Measurements from ENCODE around the gene PSENEN.

The PSENEN gene

GRCh38 chr19:35725216-35725861 lies 20.1 kb upstream of the PSENEN start:
- H3K27me3 ChIP-seq (ENCODE audit: control insufficient read depth in 5 of 5, insufficient read depth in 4 of 5, low read length in 5 of 5): no peaks in the 10 kb centered on the region
- no peak overlapping the region for H3K9ac ChIP-seq (ENCODE audit: low read length in 5 of 5)
- H3K9me3 ChIP-seq (ENCODE audit: control insufficient read depth in 5 of 5, low read length in 5 of 5): no peaks in the 10 kb centered on the region
- no peaks in the 10 kb centered on the region for H3K4me1 ChIP-seq (ENCODE audit: control insufficient read depth in 5 of 5, insufficient read depth in 5 of 5, low read length in 5 of 5)
- H3K4me3 ChIP-seq (ENCODE audit: low read depth in 1 of 5, low read length in 5 of 5): no peak overlapping the region
- H3K36me3 ChIP-seq (ENCODE audit: control insufficient read depth in 5 of 5, insufficient read depth in 5 of 5, low read length in 5 of 5): peaks cover 0 to 97% (median 92%) of the 10 kb centered on the region in 5 donors
- no peak overlapping the region for H3K27ac ChIP-seq (ENCODE audit: low read depth, low read length)

- Histone ChIP-seq H3K27me3 (ENCODE audit: control insufficient read depth in 5 of 5, insufficient read depth in 4 of 5, low read length in 5 of 5) (no peaks in the 10 kb centered on the region), H3K27ac (ENCODE audit: low read depth, low read length) (no peak overlapping the region), H3K4me3 (ENCODE audit: low read depth in 1 of 5, low read length in 5 of 5) (no peak overlapping the region), H3K36me3 (ENCODE audit: control insufficient read depth in 5 of 5, insufficient read depth in 5 of 5, low read length in 5 of 5) (peaks cover 0 to 100% (median 98%) of the 10 kb centered on the region in 5 donors), H3K9ac (ENCODE audit: low read length in 5 of 5) (no peak overlapping the region), H3K4me1 (ENCODE audit: control insufficient read depth in 5 of 5, insufficient read depth in 5 of 5, low read length in 5 of 5) (no peaks in the 10 kb centered on the region), H3K9me3 (ENCODE audit: control insufficient read depth in 5 of 5, low read length in 5 of 5) (no peaks in the 10 kb centered on the region)
These were observed 18.1 kb upstream of the PSENEN start for GRCh38 chr19:35727053-35727955.

GRCh38 chr19:35727956-35728706 lies 17.3 kb upstream of the PSENEN start:
- Histone ChIP-seq H3K9me3 (ENCODE audit: control insufficient read depth in 5 of 5, low read length in 5 of 5) (no peaks in the 10 kb centered on the region), H3K9ac (ENCODE audit: low read length in 5 of 5) (no peak overlapping the region), H3K27ac (ENCODE audit: low read depth, low read length) (no peak overlapping the region), H3K4me1 (ENCODE audit: control insufficient read depth in 5 of 5, insufficient read depth in 5 of 5, low read length in 5 of 5) (no peaks in the 10 kb centered on the region), H3K36me3 (ENCODE audit: control insufficient read depth in 5 of 5, insufficient read depth in 5 of 5, low read length in 5 of 5) (peaks cover 0 to 99% (median 96%) of the 10 kb centered on the region in 5 donors), H3K27me3 (ENCODE audit: control insufficient read depth in 5 of 5, insufficient read depth in 4 of 5, low read length in 5 of 5) (no peaks in the 10 kb centered on the region), H3K4me3 (ENCODE audit: low read depth in 1 of 5, low read length in 5 of 5) (no peak overlapping the region)

GRCh38 chr19:35729021-35729420 lies 16.4 kb upstream of the PSENEN start:
- H3K4me3 ChIP-seq (ENCODE audit: low read depth in 1 of 5, low read length in 5 of 5): no peak overlapping the region
- H3K9ac ChIP-seq (ENCODE audit: low read length in 5 of 5): no peak overlapping the region
- H3K4me1 ChIP-seq (ENCODE audit: control insufficient read depth in 5 of 5, insufficient read depth in 5 of 5, low read length in 5 of 5): no peaks in the 10 kb centered on the region
- no peak overlapping the region for H3K27ac ChIP-seq (ENCODE audit: low read depth, low read length)
- H3K27me3 ChIP-seq (ENCODE audit: control insufficient read depth in 5 of 5, insufficient read depth in 4 of 5, low read length in 5 of 5): no peaks in the 10 kb centered on the region
- H3K9me3 ChIP-seq (ENCODE audit: control insufficient read depth in 5 of 5, low read length in 5 of 5): no peaks in the 10 kb centered on the region
- H3K36me3 ChIP-seq (ENCODE audit: control insufficient read depth in 5 of 5, insufficient read depth in 5 of 5, low read length in 5 of 5): peaks cover 0 to 98% (median 94%) of the 10 kb centered on the region in 5 donors

GRCh38 chr19:35729763-35730162 lies 15.7 kb upstream of the PSENEN start:
- H3K4me3 ChIP-seq (ENCODE audit: low read depth in 1 of 5, low read length in 5 of 5): no peak overlapping the region
- H3K4me1 ChIP-seq (ENCODE audit: control insufficient read depth in 5 of 5, insufficient read depth in 5 of 5, low read length in 5 of 5): no peaks in the 10 kb centered on the region
- H3K36me3 ChIP-seq (ENCODE audit: control insufficient read depth in 5 of 5, insufficient read depth in 5 of 5, low read length in 5 of 5): peaks cover 0 to 98% (median 94%) of the 10 kb centered on the region in 5 donors
- no peak overlapping the region for H3K27ac ChIP-seq (ENCODE audit: low read depth, low read length)
- no peak overlapping the region for H3K9ac ChIP-seq (ENCODE audit: low read length in 5 of 5)
- H3K27me3 ChIP-seq (ENCODE audit: control insufficient read depth in 5 of 5, insufficient read depth in 4 of 5, low read length in 5 of 5): no peaks in the 10 kb centered on the region
- H3K9me3 ChIP-seq (ENCODE audit: control insufficient read depth in 5 of 5, low read length in 5 of 5): no peaks in the 10 kb centered on the region

GRCh38 chr19:35730326-35730725 lies 15.1 kb upstream of the PSENEN start:
- Histone ChIP-seq H3K4me3 (ENCODE audit: low read depth in 1 of 5, low read length in 5 of 5) (no peak overlapping the region), H3K27me3 (ENCODE audit: control insufficient read depth in 5 of 5, insufficient read depth in 4 of 5, low read length in 5 of 5) (no peaks in the 10 kb centered on the region), H3K27ac (ENCODE audit: low read depth, low read length) (no peak overlapping the region), H3K4me1 (ENCODE audit: control insufficient read depth in 5 of 5, insufficient read depth in 5 of 5, low read length in 5 of 5) (no peaks in the 10 kb centered on the region), H3K9me3 (ENCODE audit: control insufficient read depth in 5 of 5, low read length in 5 of 5) (no peaks in the 10 kb centered on the region), H3K9ac (ENCODE audit: low read length in 5 of 5) (no peak overlapping the region), H3K36me3 (ENCODE audit: control insufficient read depth in 5 of 5, insufficient read depth in 5 of 5, low read length in 5 of 5) (peaks cover 0 to 98% (median 94%) of the 10 kb centered on the region in 5 donors)

- Histone ChIP-seq H3K4me3 (ENCODE audit: low read depth in 1 of 5, low read length in 5 of 5) (no peak overlapping the region), H3K4me1 (ENCODE audit: control insufficient read depth in 5 of 5, insufficient read depth in 5 of 5, low read length in 5 of 5) (no peaks in the 10 kb centered on the region), H3K36me3 (ENCODE audit: control insufficient read depth in 5 of 5, insufficient read depth in 5 of 5, low read length in 5 of 5) (peaks cover 0 to 96% (median 89%) of the 10 kb centered on the region in 5 donors), H3K9me3 (ENCODE audit: control insufficient read depth in 5 of 5, low read length in 5 of 5) (no peaks in the 10 kb centered on the region), H3K27ac (ENCODE audit: low read depth, low read length) (no peak overlapping the region), H3K9ac (ENCODE audit: low read length in 5 of 5) (no peak overlapping the region), H3K27me3 (ENCODE audit: control insufficient read depth in 5 of 5, insufficient read depth in 4 of 5, low read length in 5 of 5) (no peaks in the 10 kb centered on the region)
These were observed 14.1 kb upstream of the PSENEN start for GRCh38 chr19:35731353-35731752.

GRCh38 chr19:35731779-35732405 lies 13.6 kb upstream of the PSENEN start:
- no peaks in the 10 kb centered on the region for H3K4me1 ChIP-seq (ENCODE audit: control insufficient read depth in 5 of 5, insufficient read depth in 5 of 5, low read length in 5 of 5)
- no peak overlapping the region for H3K4me3 ChIP-seq (ENCODE audit: low read depth in 1 of 5, low read length in 5 of 5)
- no peaks in the 10 kb centered on the region for H3K9me3 ChIP-seq (ENCODE audit: control insufficient read depth in 5 of 5, low read length in 5 of 5)
- no peak overlapping the region for H3K9ac ChIP-seq (ENCODE audit: low read length in 5 of 5)
- H3K27me3 ChIP-seq (ENCODE audit: control insufficient read depth in 5 of 5, insufficient read depth in 4 of 5, low read length in 5 of 5): no peaks in the 10 kb centered on the region
- peaks cover 0 to 96% (median 91%) of the 10 kb centered on the region in 5 donors for H3K36me3 ChIP-seq (ENCODE audit: control insufficient read depth in 5 of 5, insufficient read depth in 5 of 5, low read length in 5 of 5)
- no peak overlapping the region for H3K27ac ChIP-seq (ENCODE audit: low read depth, low read length)

GRCh38 chr19:35732540-35733179 lies 12.8 kb upstream of the PSENEN start:
- Histone ChIP-seq H3K4me3 (ENCODE audit: low read depth in 1 of 5, low read length in 5 of 5) (no peak overlapping the region), H3K27ac (ENCODE audit: low read depth, low read length) (no peak overlapping the region), H3K9me3 (ENCODE audit: control insufficient read depth in 5 of 5, low read length in 5 of 5) (no peaks in the 10 kb centered on the region), H3K27me3 (ENCODE audit: control insufficient read depth in 5 of 5, insufficient read depth in 4 of 5, low read length in 5 of 5) (no peaks in the 10 kb centered on the region), H3K9ac (ENCODE audit: low read length in 5 of 5) (no peak overlapping the region), H3K4me1 (ENCODE audit: control insufficient read depth in 5 of 5, insufficient read depth in 5 of 5, low read length in 5 of 5) (no peaks in the 10 kb centered on the region), H3K36me3 (ENCODE audit: control insufficient read depth in 5 of 5, insufficient read depth in 5 of 5, low read length in 5 of 5) (peaks cover 0 to 96% (median 91%) of the 10 kb centered on the region in 5 donors)
